Measurements from ENCODE around the gene SPACA7.

Gene SPACA7, protein sequence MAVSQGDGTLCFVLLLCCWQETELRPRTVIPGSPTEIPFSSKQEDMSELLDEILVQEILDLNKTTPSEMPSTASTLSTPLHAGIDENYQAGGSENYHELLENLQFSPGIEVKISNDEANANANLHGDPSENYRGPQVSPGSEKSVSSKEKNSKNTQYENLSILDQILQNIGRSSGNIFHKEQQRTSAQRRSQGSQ

DNA sequence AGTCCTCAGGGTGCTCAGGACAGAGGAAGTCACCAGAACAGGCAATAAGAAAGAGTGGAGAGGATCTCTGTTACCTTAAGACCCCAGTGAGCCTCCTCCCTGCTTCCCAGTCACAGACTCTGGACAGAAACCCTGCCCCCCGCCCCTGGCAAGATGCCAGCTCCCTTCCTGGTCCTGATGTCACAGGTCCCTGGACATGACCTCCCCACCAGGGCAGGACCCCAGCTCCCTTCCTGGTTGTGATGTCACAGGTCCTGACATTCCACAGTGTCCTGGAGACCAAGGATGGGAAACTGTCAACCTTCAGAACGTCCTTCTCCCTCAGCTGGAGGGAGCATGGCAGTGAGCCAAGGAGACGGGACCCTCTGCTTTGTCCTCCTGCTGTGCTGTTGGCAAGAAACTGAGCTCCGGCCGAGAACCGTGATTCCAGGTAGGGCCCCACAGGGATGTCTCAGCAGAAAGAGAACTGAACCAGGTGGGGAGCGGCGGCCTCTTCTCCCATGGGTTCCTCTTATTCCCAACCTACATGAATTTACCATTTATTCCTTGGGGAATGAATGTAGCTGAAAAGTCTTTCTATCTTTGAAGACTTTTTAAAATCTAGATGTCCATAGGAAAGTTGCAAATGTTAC is at the start of gene SPACA7:
TSS of gene SPACA7 (plus strand) at position 306 of the 632 bp plus-strand sequence. CDS start at position 337, 31 bp downstream.
- no peak for DNase-seq

DNA sequence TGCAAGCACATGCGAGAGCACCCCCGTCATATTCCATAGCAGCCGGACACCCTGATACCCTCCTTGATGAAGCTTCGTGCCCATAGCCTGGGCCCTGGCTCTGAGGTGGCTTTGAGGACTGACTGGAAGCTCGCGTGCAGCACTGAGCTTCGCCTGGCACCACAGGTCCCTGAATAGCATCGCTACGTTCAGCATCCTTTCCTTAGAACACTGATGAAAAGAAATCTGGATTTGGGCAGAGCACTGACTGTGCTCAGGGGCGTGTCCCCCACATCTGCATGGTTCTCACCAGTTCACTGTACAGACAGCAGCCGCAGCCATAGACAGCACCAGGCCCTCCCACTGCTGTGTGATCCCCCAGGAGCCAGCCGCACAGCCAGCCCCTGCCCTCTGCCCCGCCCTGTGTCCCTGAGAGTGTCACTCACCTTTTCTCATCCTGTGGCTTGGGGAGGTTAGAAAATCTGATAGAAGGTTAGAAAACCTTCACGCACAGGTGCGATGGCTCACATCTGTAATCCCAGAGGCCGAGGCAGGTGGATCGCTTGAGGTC is 49.3 kb upstream of the SPACA7 start:
- DNase-seq, result no peak

DNA sequence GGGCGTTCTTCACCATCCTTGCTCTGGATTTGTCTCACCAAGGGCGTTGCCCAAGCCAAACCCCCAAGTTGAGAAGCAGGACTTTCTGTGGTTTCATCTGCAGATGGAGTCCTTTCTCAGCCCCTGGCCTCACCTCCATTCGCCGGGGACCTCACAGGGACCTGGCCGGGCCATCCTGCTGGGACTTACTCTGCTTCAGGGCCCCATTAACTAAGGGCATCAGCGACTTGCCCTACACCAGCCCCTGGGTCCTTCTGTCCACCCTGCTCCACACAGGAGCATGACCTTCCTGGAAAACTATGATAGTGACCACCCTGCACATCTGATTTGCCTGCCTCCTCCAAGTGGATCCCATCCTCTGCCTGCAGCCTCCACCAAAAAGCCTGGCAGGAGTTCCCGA is 47.2 kb upstream of the SPACA7 start:
- no peak for DNase-seq

DNA sequence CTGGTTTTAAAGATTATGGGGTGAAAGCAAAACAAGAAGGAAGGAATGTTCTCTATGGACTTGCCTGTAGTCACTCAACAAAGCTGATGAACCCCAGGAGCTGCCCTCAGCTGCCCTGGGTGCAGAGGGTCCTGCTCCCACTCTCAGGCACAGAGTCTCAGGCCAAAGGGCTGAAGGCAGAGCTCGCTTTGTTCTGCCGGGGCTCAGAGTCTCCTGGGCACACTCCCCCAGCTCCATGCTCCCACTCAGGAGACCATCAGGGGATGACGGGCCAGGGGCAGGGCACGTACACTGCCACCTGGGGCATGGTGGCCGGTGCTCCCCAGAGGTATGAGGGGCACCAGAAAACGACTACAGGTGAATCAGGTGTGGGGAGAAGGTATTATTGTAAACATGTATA is 46.8 kb upstream of the SPACA7 start:
- no peak for DNase-seq

DNA sequence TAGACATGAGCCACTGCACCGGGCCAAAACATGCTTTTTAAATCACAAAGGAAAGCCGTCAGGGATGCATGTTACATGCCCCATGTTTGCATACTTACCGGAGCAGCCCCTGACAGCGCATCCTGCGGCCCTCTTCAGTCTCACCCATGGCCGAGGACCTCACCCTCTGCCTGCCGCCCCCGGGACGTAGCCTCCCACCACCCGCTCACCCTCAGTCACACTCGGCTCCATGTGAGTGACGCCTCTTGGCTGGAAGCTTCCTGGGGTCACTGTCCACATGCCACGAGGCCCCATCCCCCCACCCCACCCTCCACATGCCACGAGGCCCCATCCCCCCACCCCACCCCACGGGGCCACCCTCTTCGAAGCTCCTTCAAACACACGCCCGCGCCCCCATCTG is 46.1 kb upstream of the SPACA7 start:
- DNase-seq, result no peak

DNA sequence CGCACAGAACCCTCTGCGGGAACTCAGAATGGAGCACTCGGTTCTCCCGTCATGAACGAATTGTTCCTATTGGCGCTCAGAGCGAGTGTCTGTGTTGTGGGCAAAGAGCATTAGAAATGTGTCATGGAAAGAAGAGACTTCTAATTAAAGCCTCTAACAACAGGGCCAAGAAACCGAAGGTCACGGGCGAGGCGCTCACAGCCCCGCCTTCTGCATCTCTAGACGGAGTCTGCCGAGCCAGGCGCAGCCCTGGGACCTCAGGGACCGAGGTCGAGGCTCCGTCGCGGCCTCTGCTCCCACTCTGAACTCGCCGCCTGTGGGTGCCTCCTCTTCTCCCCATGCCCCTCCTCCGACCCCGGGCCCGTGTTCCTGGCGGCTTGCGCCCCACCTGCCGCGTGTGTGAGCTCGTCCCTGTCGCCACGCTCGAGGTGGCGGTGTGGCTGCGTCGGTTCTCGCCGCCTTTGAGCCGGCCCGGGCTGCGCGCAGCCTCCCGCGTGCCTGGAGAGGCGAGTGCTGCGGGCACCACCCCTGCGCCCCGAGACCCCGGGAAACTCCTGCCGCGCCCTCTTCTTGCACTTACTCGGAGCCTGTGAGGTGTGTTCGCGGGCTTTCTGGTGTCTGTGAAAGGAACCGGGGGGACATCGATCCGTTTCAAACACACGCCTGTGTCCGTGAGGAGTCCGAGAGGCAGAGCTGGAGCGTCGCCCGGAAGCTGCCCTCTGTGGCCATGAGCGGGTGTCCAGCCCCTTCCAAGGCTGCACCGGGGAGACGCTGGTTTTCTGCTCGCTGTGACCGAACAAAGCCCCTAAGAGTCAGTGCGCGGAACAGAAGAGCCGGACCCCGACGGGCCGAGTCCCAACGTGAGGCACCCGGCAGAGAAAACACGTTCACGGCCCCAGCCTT is 45.4 kb upstream of the SPACA7 start:
- DNase-seq, result no peak

DNA sequence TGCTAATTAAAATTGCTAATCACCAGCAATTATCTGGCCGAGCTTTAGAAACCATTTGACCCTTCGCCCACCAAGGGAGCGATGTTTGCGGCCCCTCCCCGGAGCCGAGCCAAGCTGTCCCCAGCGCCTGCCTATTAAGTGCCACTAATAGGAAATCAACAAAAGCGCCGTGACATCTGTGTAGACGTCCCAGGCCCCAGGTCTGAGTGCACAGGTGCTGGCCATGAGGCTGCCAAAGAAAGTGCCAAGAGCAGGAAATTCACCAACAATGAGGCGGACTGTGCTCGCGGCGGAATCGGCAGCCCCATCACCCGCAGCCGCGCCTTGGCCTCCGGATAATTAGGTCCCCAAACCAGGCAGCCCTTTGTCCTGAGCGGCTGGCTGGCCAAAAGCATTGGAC is 44.5 kb upstream of the SPACA7 start:
- DNase-seq, result no peak

DNA sequence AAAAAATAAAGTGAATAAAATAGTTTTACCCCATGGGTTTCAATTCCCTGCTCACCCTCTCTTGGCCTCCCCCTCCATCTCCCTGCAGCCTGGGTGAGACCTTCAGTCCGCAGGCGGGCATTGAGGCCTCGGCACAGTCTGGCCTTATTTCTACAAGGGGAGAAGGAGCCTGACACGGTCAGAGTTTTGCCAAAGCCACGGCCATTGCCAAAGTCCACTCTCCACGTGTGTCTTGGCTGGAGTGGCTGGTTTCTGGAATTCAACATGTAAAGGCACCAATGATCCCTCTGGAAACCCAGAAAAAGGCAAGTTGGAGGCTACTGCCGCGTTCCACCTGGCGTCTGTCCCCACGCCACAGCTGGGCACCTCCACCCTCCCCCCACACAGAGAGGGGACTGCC is 43.4 kb upstream of the SPACA7 start:
- DNase-seq, result no peak

DNA sequence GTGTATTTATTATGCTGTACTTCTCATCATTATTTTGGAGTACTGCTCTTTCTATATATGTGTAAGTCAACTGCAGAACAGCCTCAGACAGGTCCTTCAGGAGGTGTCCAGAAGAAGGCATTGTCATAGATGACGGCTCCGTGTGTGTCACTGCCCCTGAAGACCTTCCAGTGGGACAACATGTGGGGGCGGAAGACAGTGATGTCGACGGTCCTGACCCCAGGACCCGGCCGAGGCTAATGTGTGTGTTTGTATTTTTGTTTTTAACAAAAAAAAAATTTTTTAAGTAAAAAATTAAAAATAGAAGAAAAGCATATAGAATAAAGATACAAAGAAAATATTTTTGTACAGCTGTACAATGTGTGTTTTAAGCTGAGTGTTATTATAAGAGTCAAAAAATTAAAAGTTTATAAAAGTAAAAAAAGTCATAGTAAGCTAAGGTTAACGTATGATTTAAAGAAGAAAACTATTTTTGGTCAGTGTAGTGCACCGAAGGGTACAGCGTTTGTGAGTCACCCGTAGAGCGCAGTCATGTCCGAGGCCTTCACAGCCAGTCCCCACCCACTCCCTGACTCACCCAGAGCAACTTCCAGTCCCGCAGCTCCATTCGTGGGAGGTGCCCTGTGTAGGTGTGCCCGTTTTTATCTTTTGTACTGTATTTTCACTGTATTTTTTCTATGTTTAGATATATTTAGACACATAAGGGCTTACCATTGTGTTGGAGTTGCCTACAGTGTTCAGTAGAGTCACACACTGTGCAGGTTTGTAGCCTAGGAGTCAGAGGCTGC is 42.2 kb upstream of the SPACA7 start:
- DNase-seq, result no peak

DNA sequence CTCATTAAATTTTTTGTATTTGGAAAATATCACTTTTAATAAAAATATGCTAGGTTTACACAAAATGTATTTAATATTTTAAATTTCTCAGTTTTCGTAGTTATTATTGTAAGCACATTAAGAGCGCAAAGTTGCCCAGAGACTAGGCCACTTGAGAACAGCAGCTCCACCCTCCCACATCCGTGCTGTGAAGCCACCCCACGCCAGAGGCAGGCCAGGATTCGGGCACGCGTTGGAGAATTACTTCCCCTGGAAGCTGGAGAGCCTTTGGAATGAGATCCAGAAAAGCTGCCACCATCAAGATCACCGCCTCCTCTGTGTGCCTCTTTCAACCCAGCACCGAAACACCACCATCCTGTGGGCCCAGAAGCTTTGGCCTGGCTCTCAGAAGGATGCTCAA is 41.0 kb upstream of the SPACA7 start:
- DNase-seq, result no peak

DNA sequence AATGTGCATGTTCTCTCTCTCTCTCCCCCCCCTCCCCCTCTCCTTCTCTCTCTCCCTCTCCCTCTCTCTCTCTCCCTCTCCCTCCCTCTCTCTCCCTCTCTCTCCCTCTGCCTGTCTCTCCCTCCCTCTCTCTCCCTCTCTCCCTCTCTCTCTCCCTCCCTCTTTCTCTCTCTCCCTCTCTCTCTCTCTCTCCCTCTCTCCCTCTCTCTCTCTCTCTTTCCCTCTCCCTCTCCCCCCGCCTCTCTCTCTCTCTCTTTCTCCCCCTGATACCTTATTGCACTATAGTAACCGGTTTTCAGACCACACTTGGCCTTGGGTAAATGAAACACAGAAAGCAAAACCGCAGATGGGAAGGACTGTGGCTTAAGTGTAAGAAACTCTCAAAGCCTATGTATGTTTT is 34.7 kb upstream of the SPACA7 start:
- DNase-seq, result no peak

DNA sequence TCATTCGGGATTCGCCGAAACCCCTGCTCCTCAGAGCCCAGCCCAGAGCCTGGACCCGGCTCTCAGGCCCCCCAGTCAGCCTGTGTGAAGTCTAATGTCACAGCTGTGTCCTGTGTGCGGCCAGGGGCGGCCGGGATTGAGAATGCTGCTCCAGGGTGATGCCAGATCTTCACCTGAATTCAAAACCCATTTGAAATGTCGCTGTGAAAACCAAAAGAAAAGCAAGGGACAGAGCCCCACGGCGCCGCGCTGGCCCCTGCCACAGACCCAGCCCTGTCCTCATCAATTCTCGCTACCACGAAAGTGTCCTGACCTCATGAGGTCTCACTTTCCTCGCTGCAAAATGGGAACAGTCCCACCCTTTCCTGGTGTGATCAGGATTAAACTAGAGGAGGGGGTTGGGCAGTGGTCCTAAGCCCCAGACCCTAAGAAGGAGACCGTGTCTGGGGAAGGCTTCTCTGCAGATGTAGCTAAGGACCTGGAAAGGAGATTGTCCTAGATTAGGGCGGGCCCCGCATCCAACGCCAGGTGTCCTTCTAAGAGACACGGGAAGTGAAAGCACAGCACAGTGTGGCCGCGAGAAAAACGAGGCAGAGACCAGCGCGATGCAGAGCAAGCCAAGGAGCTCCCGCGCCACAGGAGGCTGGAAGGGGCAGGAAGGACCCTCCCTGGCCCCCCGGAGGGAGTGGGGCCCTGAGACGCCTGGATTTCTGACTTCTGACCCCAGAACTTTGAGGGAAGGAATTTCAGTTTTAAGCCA is 34.0 kb upstream of the SPACA7 start:
- no peak for DNase-seq

DNA sequence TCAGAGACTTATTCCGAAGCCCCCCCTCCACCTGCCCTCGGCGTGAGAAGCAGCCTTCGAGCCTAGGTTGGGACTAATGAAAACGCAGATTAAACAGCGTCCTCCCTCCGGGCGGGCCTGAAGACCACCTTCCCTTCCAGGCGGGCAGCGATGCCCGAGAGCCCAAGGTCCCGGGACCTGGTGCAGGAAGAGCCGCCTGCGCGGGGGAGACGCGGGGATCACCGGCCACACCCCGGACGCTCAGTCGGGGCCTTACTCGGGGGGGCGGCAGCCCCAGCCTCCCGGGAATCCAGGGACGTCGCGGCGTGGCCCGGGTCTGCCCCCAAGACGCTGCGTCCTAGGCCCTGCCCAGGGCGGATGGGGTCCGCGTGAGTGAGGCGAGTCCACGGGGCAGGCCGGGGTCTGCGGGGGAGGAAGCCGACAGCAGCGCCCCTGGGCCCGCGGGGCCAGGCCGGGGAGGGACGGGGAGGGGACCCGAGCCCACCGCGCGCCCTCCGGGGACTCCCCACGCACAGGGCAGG is 33.3 kb upstream of the SPACA7 start:
- DNase-seq, result no peak

DNA sequence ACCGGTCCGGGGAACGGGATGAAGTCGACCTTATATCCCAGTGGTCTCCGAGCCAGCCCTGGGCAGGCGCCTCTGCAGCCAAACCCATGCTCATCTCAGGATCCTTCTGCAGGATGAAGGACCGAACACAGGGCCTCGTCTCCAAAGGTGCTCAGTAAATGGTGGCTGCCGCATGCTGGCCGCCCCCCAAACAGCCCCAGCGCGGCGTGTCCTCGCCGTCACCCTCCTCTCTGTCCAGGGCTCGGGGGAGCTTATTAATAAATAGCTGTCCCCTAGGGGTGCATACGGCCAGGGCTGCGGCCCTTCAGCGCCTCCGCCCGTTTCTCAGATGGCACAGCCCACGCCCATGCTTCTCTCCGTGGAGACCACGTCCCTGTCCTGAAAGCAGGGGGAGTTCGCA is 32.6 kb upstream of the SPACA7 start:
- DNase-seq, result no peak

DNA sequence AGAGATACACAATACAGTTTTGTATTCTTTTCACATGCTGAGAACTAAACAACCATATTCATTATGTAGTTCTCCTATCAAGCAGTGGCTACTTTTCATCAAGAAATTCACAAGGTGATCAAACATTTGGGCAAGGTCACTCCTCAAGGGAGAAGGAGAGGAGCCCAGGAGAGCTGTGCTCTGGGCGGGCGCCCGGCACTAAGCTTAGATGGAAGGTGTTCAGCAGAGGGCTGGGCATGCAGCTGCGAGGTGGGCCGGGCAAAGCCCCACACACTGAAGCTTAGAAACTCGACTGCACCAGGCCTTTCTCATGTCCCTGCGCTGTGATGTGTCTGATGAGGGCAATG is 30.4 kb upstream of the SPACA7 start:
- DNase-seq, result no peak

DNA sequence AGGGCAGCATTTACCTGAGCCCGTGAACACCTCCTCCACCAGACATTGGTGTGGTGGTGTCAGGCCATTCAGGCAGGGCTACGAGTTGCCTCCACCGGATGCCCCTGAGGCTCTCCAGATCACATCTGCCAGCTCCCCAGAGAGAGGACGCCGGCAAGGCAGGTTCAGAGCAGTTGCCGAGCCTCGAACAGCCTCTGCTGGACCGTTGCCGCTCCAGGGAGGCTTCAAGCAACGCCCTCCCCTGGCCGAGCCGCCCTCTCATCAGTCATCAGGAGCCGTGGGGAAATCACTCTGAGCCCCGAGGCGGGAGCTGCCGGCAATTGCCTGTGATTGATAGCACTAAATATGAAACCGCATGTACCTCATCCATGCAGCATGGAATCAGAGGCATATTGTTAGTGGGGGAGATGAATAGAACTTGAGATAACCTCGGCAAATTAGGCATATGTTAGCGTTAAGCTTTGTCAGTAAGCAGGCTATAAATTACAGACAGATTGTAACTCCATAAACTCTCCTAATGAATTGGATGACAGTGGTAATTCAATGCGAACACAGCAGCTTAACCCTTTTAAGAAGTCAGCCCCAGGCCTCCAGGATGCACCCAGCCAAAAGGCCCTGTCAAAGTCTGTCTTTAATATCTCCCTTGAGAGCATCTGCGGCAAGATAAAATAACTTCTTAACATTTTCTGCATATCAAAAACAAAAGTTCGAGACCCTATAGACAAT is 29.8 kb upstream of the SPACA7 start:
- DNase-seq, result no peak

DNA sequence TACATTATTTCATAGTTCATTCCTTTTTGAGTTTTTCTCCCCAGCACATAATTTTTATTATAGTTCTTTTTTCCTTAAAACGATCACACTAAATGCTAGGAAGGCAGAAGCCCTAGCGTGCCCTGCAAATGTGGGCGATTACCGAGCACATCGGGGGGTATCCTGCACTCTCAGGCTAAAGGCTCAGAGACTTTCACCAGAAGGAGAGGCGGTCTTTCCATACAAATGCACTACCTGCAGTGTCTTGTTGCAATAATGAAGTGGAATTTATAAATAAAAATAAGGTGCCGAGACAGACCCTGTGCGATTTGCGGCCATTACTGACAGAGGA is 29.3 kb upstream of the SPACA7 start:
- DNase-seq, result no peak

DNA sequence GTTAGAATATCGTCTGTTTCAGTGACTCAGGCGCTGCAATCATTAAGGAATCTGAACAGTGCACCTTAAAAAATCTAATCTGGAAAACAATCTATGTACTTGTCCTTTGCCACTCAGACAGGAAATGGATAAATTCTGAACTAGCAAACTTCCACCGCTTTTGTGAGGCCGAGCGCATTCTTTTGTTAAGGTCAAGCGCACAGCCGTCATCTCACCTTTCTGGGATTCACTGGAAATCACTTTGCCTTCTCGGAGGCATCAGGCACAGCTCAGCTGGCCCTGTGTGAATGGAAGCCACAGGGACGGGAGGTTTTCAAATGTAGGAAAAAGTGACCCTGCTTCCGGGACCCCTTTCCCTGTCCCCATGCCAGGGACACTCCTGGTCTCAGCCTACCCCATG is 28.2 kb upstream of the SPACA7 start:
- DNase-seq, result no peak

DNA sequence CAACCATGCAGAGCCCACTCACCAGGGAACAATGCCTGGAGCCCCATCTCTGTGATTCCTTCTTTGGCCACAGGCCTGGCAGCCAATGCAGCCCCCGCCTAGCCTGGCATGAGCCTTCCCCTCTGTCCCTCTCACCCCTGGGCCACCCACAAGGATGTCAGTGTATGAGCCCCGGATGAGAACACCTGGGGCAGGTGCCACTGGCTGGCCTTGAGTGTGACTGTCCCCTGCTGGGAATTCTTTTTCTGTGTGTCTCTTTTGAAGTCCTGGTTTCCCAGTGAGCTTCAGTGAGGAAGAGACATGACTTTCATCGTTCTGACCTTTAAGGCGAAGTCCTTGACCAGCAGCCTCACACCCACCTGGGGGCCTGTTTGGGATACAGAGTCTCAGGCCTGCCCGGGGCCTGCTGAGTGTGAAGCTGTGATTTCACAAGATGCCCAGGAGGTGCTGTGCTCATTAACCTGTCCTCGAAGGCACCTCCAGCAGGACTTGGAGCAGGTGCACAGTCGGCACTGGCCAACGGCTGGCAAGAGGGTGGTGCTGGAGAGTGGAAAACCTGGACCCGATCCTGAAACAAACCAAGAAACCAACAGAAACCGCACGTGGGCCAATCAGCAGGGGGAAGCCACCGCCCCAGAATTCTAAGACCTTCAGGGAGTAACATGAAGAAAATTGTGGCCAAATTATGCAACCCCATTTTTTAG is 27.4 kb upstream of the SPACA7 start:
- no peak for DNase-seq

DNA sequence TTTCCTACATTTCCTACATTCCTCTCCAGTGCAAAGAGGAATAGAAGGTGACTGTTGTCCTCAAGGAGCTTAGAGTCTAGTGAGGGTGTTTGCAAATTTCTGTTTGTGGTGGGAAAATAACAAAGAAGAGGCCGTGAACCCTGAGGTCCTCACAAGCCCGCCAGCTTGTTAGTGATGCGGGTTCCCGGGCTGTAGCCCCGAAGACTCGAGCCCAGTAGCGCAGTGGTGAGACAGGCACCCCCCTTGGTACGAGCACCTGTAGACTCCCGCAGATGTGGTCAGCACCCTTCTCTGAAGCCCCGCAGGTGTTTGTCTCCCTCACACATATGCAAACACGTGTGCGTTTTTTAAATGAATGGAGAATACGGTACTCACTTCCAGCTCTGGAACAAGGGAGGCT is 26.5 kb upstream of the SPACA7 start:
- DNase-seq, result no peak

DNA sequence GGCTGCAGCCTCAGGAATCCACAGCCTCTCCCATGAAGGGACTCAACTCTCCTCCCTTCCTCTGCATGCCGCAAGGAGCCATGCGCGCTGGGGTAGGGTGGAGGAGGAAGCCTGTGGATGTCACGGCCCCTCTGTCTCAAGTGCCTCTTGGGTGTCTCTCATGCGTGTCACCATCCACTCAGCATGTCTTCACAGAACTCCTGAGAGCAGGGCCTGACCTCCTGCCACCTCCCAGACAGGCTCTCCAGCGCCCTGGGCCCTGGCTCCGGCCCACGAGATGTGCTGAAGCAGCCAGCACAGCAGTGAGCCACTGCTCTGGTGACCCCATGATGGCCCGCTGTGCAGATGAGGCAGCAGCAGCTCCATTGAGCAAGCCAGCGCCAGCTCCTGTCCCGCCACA is 25.9 kb upstream of the SPACA7 start:
- DNase-seq, result no peak
